ENCODE results near the gene NTNG1. TPM values are rescaled to one million over a fixed set of nuclear protein-coding genes. Genes with fewer than 3 reads are reported as not detected.

The NTNG1 gene
- total and polyA plus RNA-seq, 2 of the 4 experiments (the other 2 are of a cell fraction), result 1.2 to 2.3 TPM

- Histone ChIP-seq H3K27me3 (ENCODE audit: control insufficient read depth, insufficient read depth, low read length) (no peaks in the 10 kb centered on the region), H3K27ac (ENCODE audit: insufficient read depth, low read length) (no peak overlapping the region), H3K9me1 (ENCODE audit: insufficient read depth, low read length) (no peaks in the 10 kb centered on the region), H3K4me3 (ENCODE audit: insufficient read depth, low read depth, low read length) (no peak overlapping the region), H2BK5ac (ENCODE audit: low read depth, low read length, poor library complexity, severe bottlenecking) (no peak overlapping the region), H4K91ac (ENCODE audit: insufficient read depth, low read depth, low read length) (no peak overlapping the region), H2BK15ac (ENCODE audit: low read depth, low read length) (no peak overlapping the region), H3K4me1 (ENCODE audit: control insufficient read depth, insufficient read depth, low read length) (no peaks in the 10 kb centered on the region), H3K56ac (ENCODE audit: extremely low read depth, insufficient read depth, low read length) (no peak overlapping the region), H3K14ac (replicated peaks; ENCODE audit: low read depth, low read length) (no peak overlapping the region), H2AK5ac (ENCODE audit: low read depth, low read length) (no peak overlapping the region), H2AFZ (replicated peaks; ENCODE audit: low read length, poor library complexity) (no peak overlapping the region), H4K5ac (ENCODE audit: low read depth, low read length) (no peak overlapping the region), H4K8ac (ENCODE audit: low read depth in 2 of 2, low read length in 2 of 2) (no peak overlapping the region), H4K20me1 (ENCODE audit: insufficient read depth, low read length) (no peaks in the 10 kb centered on the region), H3K23ac (ENCODE audit: low read depth, low read length) (no peak overlapping the region), H3K36me3 (ENCODE audit: control insufficient read depth, insufficient read depth, low read length) (no peaks in the 10 kb centered on the region), H3K79me1 (ENCODE audit: low read depth in 1 of 2, low read length in 2 of 2) (no peaks in the 10 kb centered on the region), H2BK120ac (ENCODE audit: low read depth, low read length) (no peak overlapping the region), H3K9me3 (ENCODE audit: control insufficient read depth, insufficient read depth, low read length) (no peaks in the 10 kb centered on the region), H3K9ac (ENCODE audit: low read depth, low read length) (no peak overlapping the region), H3K4ac (ENCODE audit: low read depth, low read length) (no peak overlapping the region), H3K18ac (ENCODE audit: low read depth, low read length) (no peak overlapping the region), H2BK20ac (ENCODE audit: low read depth, low read length) (no peak overlapping the region), H2AK9ac (replicated peaks; ENCODE audit: low read depth, low read length, poor library complexity) (no peak overlapping the region), H3K4me2 (ENCODE audit: low read depth, low read length) (no peak overlapping the region)
- no TSS peak for BruUV-seq (replicated peaks)
- CTCF ChIA-PET, result no interaction called here
- no peak for ATAC-seq (ENCODE audit: low read depth)
- no peak for TF ChIP-seq USF2 (IDR thresholded peaks at IDR 0.05; ENCODE audit: low read depth, low read length)
- TF ChIP-seq POLR2A (IDR thresholded peaks at IDR 0.05; ENCODE audit: low read depth, low read length), result no peak
- TF ChIP-seq SMC3 (IDR thresholded peaks at IDR 0.05; ENCODE audit: low read depth, low read length), result no peak
- no peak for TF ChIP-seq MAFK (IDR thresholded peaks at IDR 0.05; ENCODE audit: low read depth, low read length)
- no peak for TF ChIP-seq RAD21 (IDR thresholded peaks at IDR 0.05; ENCODE audit: low read length)
- TF ChIP-seq CEBPB (IDR thresholded peaks at IDR 0.05; ENCODE audit: low read depth, low read length), result no peak
- no peak for TF ChIP-seq CHD1 (IDR thresholded peaks at IDR 0.05; ENCODE audit: low read depth, low read length)
- TF ChIP-seq RFX5 (IDR thresholded peaks at IDR 0.05; ENCODE audit: low read depth, low read length), result no peak
- TF ChIP-seq NFE2L2 (IDR thresholded peaks at IDR 0.05; ENCODE audit: low read depth, low read length), result no peak
- TF ChIP-seq CTCF (conservative IDR thresholded peaks at IDR 0.05; ENCODE audit: low read depth, low read length), result no peak
- no peak for TF ChIP-seq ELK1 (IDR thresholded peaks at IDR 0.05; ENCODE audit: borderline replicate concordance, low read depth, low read length)
- TF ChIP-seq FOS (IDR thresholded peaks at IDR 0.05; ENCODE audit: low read depth, low read length), result no peak
- TF ChIP-seq MXI1 (IDR thresholded peaks at IDR 0.05; ENCODE audit: borderline replicate concordance, low read depth, low read length), result no peak
- no peak for TF ChIP-seq BHLHE40 (IDR thresholded peaks at IDR 0.05; ENCODE audit: low read depth, low read length)
- TF ChIP-seq RCOR1 (IDR thresholded peaks at IDR 0.05; ENCODE audit: insufficient replicate concordance, low read length), result no peak
- no peak for TF ChIP-seq MAZ (IDR thresholded peaks at IDR 0.05; ENCODE audit: borderline replicate concordance, low read depth, low read length)
- DNase-seq, result no peak
- in situ Hi-C loops (cut with MboI; ENCODE audit: low sequenced_read_pairs) (no loop called here), dilution Hi-C loops (cut with HindIII; ENCODE audit: low sequenced_read_pairs, unreplicated experiment) (no loop called here), intact Hi-C loops (cut with micrococcal nuclease) (no loop called here)
- POLR2A ChIA-PET (ENCODE audit: unreplicated experiment), result no interaction called here
- no CpG with 5 or more reads among the region's 3 CpGs for WGBS, 2 experiments (ENCODE audit: extremely low coverage in 2 of 2, insufficient read length in 1 of 2)
Measured at GRCh38 chr1:107467811-107468210, 327.0 kb downstream of the NTNG1 start.

Data from IMR-90 (cell line).